Measurements from ENCODE around the gene PPP2R2B.

GRCh38 chr5:146710348-146710747 lies 168.2 kb downstream of the PPP2R2B start:
- TF ChIP-seq POLR2A (IDR thresholded peaks at IDR 0.05; ENCODE audit: low read length) (no peak), GATA1 (IDR thresholded peaks at IDR 0.05; ENCODE audit: low read depth, low read length) (no peak)

Data from erythroblast (primary cell).